ENCODE data around the gene C10orf120.

C10orf120 gene

DNA sequence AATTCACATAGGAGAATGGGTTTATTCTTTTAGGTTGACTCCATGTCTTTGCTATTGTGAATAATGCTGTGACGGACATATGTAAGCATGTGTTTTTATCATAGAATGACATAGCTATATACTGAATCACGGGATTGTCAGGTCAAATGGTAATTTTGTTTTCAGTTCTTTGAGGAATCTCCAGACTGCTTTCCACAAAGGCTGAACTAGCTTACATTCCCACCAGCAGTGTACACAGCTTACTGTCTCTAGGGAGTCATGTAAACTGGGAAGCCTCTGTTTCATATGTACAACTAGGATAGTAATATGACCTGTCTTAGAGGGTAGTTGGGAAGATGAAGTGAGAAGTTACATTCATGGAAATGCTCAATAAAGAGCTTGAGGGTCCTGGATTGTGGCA, 6.8 kb upstream of the C10orf120 start:
- H3K4me3 ChIP-seq (ENCODE audit: low read length) = no peak overlapping the region
- DNase-seq (ENCODE audit: low read depth) = no peak
- TF ChIP-seq, protein P1, sequence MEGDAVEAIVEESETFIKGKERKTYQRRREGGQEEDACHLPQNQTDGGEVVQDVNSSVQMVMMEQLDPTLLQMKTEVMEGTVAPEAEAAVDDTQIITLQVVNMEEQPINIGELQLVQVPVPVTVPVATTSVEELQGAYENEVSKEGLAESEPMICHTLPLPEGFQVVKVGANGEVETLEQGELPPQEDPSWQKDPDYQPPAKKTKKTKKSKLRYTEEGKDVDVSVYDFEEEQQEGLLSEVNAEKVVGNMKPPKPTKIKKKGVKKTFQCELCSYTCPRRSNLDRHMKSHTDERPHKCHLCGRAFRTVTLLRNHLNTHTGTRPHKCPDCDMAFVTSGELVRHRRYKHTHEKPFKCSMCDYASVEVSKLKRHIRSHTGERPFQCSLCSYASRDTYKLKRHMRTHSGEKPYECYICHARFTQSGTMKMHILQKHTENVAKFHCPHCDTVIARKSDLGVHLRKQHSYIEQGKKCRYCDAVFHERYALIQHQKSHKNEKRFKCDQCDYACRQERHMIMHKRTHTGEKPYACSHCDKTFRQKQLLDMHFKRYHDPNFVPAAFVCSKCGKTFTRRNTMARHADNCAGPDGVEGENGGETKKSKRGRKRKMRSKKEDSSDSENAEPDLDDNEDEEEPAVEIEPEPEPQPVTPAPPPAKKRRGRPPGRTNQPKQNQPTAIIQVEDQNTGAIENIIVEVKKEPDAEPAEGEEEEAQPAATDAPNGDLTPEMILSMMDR (conservative IDR thresholded peaks at IDR 0.05; ENCODE audit: low read length) = no peak

DNA sequence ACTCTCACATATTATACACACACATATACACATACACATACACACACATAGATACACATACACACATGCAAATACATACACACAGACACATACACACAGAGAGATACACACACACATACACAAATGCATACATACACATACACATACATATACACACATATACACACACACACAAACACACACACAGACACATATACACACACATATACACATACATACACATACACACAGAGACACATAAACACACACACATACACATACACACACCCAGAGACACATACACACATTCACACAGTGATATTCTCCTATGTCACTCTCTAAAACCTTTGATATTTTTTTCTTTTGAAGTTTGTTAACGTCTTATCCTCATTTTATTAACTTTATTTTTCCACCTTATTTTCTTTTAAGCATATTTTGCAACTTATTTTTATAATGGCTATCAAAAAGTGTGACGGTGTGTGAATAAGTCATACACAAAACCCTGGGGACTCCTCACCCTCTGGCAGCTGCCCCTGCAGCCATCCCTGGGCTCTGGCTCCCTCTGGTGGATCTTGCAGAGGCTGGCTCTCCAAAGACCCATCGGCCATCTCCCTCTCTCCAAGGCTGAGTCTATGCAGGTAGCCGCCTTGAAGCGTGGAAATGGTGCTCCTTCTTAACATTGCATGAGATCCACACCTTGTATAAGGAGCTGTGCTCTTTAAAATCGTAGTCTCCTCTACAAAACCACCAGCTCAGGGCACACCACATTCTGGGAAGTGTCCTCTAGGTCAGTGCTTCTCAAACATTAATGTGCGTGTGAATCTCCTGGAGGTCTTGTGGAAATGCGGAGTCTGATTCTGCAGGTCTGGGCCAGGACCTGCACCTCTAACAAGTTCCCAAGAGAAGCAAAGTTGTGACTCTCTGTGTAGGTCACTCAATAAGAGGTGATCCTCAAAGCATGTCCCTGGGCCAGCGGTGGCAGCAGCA, 4.1 kb upstream of the C10orf120 start:
- no peak overlapping the region for H3K4me3 ChIP-seq (ENCODE audit: low read length)
- TF ChIP-seq, protein P1 (conservative IDR thresholded peaks at IDR 0.05; ENCODE audit: low read length) = peak; percentile 95
- peak; percentile 62 for DNase-seq (ENCODE audit: low read depth)

DNA sequence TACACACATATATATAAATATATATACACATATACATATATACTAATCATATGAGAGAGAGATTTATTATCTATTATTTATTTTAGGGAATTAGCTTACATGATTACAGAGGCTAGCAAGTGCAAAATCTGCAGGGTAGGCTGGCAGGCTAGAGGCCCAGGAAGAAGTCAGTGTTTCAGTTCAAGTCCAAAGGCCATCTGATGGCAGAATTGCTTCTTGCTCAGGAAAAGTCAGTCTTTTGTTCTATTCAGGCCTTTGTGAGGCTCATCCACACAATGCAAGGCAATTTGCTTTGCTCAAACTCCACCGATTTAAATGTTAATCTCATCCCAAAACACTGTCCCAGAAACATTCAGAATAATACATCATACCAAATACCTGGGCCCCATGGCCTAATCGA, 2.6 kb upstream of the C10orf120 start:
- DNase-seq (ENCODE audit: low read depth) = no peak
- H3K4me3 ChIP-seq (ENCODE audit: low read length) = no peak overlapping the region
- TF ChIP-seq, protein P1 (conservative IDR thresholded peaks at IDR 0.05; ENCODE audit: low read length) = no peak

DNA sequence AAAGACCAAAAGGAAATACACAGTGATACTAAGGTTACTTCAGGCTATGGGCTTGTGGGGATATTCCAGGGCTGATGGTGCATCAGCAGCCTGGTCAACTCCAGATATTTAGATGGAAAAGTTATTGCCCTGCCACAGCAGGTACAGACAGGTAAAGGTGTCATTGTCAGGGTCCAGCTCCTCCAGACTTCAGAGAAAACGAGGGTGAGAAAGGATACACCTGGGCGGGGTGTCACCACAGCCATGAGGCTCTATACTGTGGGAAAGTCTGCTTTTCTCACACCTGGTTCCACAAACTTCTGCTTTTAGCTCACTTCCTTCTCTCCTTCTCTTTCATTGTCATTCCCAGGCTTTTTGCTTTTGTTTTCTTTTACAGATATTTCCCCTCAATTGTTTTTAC, 2.0 kb upstream of the C10orf120 start:
- H3K4me3 ChIP-seq (ENCODE audit: low read length) = no peak overlapping the region
- no peak for DNase-seq (ENCODE audit: low read depth)
- TF ChIP-seq, protein P1 (conservative IDR thresholded peaks at IDR 0.05; ENCODE audit: low read length) = no peak

DNA sequence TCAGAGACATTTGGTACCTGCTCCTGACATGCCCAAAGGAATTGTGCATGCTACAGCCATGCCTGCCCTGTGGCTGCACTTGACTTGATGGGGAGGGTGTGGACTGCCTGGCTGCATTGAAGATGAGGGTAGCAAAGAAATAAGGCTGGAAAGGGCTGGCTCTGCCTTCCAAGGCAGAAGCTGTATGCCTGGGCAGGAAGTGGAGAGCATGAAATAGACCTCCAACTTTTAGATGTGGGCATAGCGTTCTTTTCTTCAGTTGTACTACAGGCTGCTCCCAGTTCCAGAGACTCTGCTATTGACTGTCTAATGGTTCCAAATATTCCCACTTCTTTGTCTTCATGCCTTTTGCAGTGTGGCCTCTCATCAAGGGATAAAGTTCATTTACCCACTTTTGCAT, 3.0 kb downstream of the C10orf120 start:
- TF ChIP-seq, protein P1 (conservative IDR thresholded peaks at IDR 0.05; ENCODE audit: low read length) = no peak
- H3K4me3 ChIP-seq (ENCODE audit: low read length) = no peak overlapping the region
- no peak for DNase-seq (ENCODE audit: low read depth)

DNA sequence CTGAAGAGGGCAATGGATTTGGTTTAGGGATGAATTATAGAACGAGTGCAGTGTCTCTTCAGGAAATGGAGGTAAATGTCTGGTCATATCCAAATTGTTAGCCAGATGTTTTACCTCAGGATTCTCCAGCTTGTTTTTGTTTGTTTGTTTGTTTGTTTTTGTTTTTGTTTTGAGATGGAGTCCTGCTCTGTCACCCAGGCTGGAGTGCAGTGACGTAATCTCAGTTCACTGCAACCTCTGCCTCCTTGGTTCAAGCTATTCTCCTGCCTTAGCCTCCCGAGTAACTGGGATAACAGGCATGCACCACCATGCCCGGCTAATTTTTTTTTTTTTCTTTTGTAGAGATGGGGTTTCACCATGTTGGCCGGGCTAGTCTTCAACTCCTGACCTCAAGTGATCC, 6.9 kb downstream of the C10orf120 start:
- TF ChIP-seq, protein P1 (conservative IDR thresholded peaks at IDR 0.05; ENCODE audit: low read length) = no peak
- no peak overlapping the region for H3K4me3 ChIP-seq (ENCODE audit: low read length)

More for the DNA sequence above, 6.9 kb downstream of the C10orf120 start:
- no peak for DNase-seq (ENCODE audit: low read depth)
